ENCODE measurements around the gene ADCY10. TPM values are rescaled to one million over a fixed set of nuclear protein-coding genes. Genes with fewer than 3 reads are reported as not detected.

Gene ADCY10
- total and polyA plus RNA-seq, 9 of the 15 experiments (the other 6 are each of a cell fraction or from before 2014, with no cell fraction given) = 0.08 to 0.86 (median 0.22) TPM

- TF ChIP-seq NFYB (IDR thresholded peaks at IDR 0.05; ENCODE audit: extremely low read depth, insufficient read length) (no peak), ZBTB33 (CRISPR knock-in tag; IDR thresholded peaks at IDR 0.05) (no peak), ZNF143 (CRISPR knock-in tag; IDR thresholded peaks at IDR 0.05) (no peak), ZKSCAN3 (CRISPR knock-in tag; IDR thresholded peaks at IDR 0.05) (no peak), SMAD3 (CRISPR knock-in tag; conservative IDR thresholded peaks at IDR 0.05) (no peak), MBD2 (IDR thresholded peaks at IDR 0.05; ENCODE audit: borderline replicate concordance, low read depth) (no peak), RAD51 (IDR thresholded peaks at IDR 0.05; ENCODE audit: borderline replicate concordance, low read depth) (no peak), RAD21 (CRISPR knock-in tag; conservative IDR thresholded peaks at IDR 0.05 in 1 of 2, IDR thresholded peaks at IDR 0.05 in 1 of 2) (no peak), ZNF507 (tag; conservative IDR thresholded peaks at IDR 0.05) (no peak), BCLAF1 (IDR thresholded peaks at IDR 0.05; ENCODE audit: borderline replicate concordance in 1 of 2, control insufficient read depth in 1 of 2, low read depth in 2 of 2, low read length in 1 of 2) (no peak), FOXA3 (CRISPR knock-in tag; conservative IDR thresholded peaks at IDR 0.05 in 1 of 2, IDR thresholded peaks at IDR 0.05 in 1 of 2) (peak in 1 of 2 experiments; percentile 39; a peak in 1 of 4 replicates), ZBTB5 (IDR thresholded peaks at IDR 0.05) (no peak), TOE1 (IDR thresholded peaks at IDR 0.05; ENCODE audit: borderline replicate concordance) (no peak), TOE1 (CRISPR knock-in tag; IDR thresholded peaks at IDR 0.05; ENCODE audit: borderline replicate concordance, low read depth) (no peak), TAF9B (IDR thresholded peaks at IDR 0.05; ENCODE audit: partially characterized antibody) (no peak), MEF2A (IDR thresholded peaks at IDR 0.05; ENCODE audit: control insufficient read depth, low read depth, low read length) (no peak), MITF (IDR thresholded peaks at IDR 0.05) (no peak)
Measured at GRCh38 chr1:167821969-167822685, 91.8 kb downstream of the ADCY10 start (continued).
